Activated naive CD4-positive, alpha-beta T cell treated with anti-CD3 and anti-CD28 coated beads for 36 hours (primary cell): ENCODE results near the gene PLEKHG4B. TPM values are rescaled to one million over a fixed set of nuclear protein-coding genes. Genes with fewer than 3 reads are reported as not detected.

Experiments
- CTCF ChIA-PET: fragments of 350-600 bp; sonication (Branson Sonifier 250); formaldehyde crosslinking; loops from one replicate; lab custom pipeline; 2021; ENCODE audit warnings: antibody characterized with exemption; lab: Charles Lee
- DNase-seq: peaks from one replicate; pipeline ENCODE4 v3.0.0-alpha.2; 2020
- H3K27ac Mint-ChIP-seq: one replicate; pipeline ENCODE4 v1.8.0; 2021; ENCODE audit warnings: mild to moderate bottlenecking, mixed read lengths
- H3K27me3 Mint-ChIP-seq: one replicate; pipeline ENCODE4 v1.8.0; 2021; ENCODE audit warnings: low read depth, mixed read lengths
- H3K36me3 Mint-ChIP-seq: one replicate; pipeline ENCODE4 v1.8.0; 2021; ENCODE audit warnings: low read depth, mixed read lengths
- H3K4me1 Mint-ChIP-seq: one replicate; pipeline ENCODE4 v1.8.0; 2021; ENCODE audit warnings: low read depth, mixed read lengths
- H3K4me3 Mint-ChIP-seq: one replicate; pipeline ENCODE4 v1.8.0; 2021; ENCODE audit warnings: mild to moderate bottlenecking, moderate library complexity, mixed read lengths
- H3K9me3 Mint-ChIP-seq: one replicate; pipeline ENCODE4 v1.8.0; 2021; ENCODE audit warnings: mixed read lengths
- intact Hi-C: fragments of 100-400 bp; cut with micrococcal nuclease; formaldehyde crosslinking; loops from one replicate; pipeline ENCODE4 v1.15.1; 2023
- total RNA-seq, 2 experiments: library from RNA; stranded (reverse); gene quantifications; one replicate each; pipeline ENCODE4 v1.2.3, GENCODE V29; 2021

The PLEKHG4B gene
- total RNA-seq, 2 experiments from 2014 or later = not detected

DNA sequence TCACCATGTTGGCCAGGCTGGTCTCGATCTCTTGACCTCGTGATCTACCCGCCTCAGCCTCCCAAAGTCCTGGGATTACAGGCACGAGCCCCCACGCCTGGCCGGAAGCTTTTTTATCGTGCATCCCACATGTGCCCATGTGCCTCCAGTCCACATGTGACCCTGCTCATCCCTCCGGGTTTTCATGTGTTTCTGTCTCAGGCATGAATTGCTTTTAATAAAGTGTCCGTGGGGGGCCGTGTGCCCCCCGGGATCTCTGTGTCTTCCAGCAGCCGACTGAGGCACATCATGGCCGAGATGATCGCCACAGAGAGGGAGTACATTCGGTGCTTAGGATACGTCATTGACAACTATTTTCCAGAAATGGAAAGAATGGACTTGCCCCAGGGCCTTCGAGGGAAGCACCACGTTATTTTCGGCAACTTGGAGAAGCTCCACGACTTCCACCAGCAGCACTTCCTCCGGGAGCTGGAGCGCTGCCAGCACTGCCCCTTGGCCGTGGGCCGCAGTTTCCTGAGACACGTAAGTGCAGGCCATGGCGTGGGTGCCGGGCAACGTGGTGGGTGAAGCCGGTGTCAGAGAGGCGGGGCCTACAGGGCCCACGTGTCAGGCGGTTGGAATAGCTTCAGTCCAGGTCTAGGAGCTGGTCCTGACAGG lies 77.2 kb downstream of the PLEKHG4B start:
- intact Hi-C loops = no loop called here
- H3K36me3 Mint-ChIP-seq = no peaks in the 10 kb centered on the region
- no peaks in the 10 kb centered on the region for H3K27me3 Mint-ChIP-seq
- H3K27ac Mint-ChIP-seq = no peak overlapping the region
- no peaks in the 10 kb centered on the region for H3K9me3 Mint-ChIP-seq
- no peak for DNase-seq
- no peaks in the 10 kb centered on the region for H3K4me1 Mint-ChIP-seq
- CTCF ChIA-PET = no interaction called here
- H3K4me3 Mint-ChIP-seq = no peak overlapping the region

GRCh38 chr5:169728-170094 lies 77.7 kb downstream of the PLEKHG4B start:
- intact Hi-C loops = no loop called here
- no peak for DNase-seq
- CTCF ChIA-PET = no interaction called here
- H3K36me3 Mint-ChIP-seq = no peaks in the 10 kb centered on the region
- no peaks in the 10 kb centered on the region for H3K27me3 Mint-ChIP-seq
- no peaks in the 10 kb centered on the region for H3K9me3 Mint-ChIP-seq
- no peak overlapping the region for H3K4me3 Mint-ChIP-seq
- H3K4me1 Mint-ChIP-seq = no peaks in the 10 kb centered on the region
- no peak overlapping the region for H3K27ac Mint-ChIP-seq

DNA sequence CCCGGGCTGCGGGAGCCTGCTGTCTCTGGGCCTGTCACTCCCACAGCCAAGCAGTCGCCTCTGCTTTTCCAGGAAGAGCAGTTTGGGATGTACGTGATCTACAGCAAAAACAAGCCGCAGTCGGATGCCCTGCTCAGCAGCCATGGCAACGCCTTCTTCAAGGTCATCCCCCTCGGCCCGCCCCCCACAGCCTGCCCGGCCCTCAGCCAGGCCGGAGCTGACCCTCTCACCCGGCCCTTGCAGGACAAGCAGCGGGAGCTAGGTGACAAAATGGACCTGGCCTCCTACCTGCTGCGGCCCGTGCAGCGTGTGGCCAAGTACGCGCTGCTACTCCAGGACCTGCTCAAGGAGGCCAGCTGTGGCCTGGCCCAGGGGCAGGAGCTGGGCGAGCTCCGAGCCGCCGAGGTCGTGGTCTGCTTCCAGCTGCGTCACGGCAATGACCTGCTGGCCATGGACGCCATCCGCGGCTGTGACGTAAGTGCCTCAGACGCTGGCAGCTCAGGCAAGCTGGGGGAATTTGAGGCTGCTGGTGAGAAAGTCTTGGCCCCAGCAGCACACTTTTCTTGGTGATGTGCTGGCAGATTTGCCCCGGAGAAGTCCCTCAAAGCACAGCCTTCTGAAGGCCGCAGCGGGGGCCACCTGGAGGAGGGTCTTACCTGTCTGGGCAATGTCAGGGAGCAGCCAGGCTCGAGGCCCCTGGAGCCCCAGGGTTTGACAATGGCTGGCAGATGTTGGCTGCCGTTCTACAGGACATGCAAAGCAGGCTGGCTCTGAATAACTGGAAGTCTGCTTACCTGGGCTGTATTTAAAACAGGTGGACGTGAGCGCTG lies 79.2 kb downstream of the PLEKHG4B start:
- Mint-ChIP-seq H3K9me3 (no peaks in the 10 kb centered on the region), H3K36me3 (no peaks in the 10 kb centered on the region), H3K4me3 (no peak overlapping the region), H3K27me3 (no peaks in the 10 kb centered on the region), H3K4me1 (no peaks in the 10 kb centered on the region), H3K27ac (no peak overlapping the region)
- DNase-seq = no peak
- intact Hi-C loops = no loop called here
- CTCF ChIA-PET = no interaction called here

GRCh38 chr5:171801-172331 lies 79.9 kb downstream of the PLEKHG4B start:
- intact Hi-C loops = no loop called here
- Mint-ChIP-seq H3K4me3 (no peak overlapping the region), H3K36me3 (no peaks in the 10 kb centered on the region), H3K27me3 (no peaks in the 10 kb centered on the region), H3K27ac (no peak overlapping the region), H3K9me3 (no peaks in the 10 kb centered on the region), H3K4me1 (no peaks in the 10 kb centered on the region)
- CTCF ChIA-PET = no interaction called here
- DNase-seq = no peak

DNA sequence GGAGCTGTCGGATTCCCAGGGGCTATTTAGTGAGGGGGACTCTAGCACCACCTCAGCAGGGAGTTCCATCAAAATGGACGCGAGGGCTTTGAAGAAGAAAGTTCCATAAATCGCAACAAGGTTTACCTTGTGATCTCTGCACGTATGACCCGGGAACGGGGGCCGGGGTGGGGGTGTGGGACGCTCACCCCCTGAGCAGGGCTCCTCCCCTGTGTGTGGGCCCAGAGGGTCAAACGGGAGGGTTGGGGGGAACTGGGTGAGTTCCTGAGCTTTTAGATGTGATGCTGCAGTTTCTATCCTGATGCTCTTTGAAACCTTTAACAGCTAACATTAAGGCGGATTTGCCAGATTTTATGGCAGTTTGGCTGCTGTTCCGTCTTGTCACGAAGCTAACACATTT lies 80.5 kb downstream of the PLEKHG4B start:
- Mint-ChIP-seq H3K27me3 (no peaks in the 10 kb centered on the region), H3K36me3 (no peaks in the 10 kb centered on the region), H3K9me3 (no peaks in the 10 kb centered on the region), H3K4me3 (no peak overlapping the region), H3K27ac (no peak overlapping the region), H3K4me1 (no peaks in the 10 kb centered on the region)
- CTCF ChIA-PET = no interaction called here
- intact Hi-C loops = no loop called here
- no peak for DNase-seq

DNA sequence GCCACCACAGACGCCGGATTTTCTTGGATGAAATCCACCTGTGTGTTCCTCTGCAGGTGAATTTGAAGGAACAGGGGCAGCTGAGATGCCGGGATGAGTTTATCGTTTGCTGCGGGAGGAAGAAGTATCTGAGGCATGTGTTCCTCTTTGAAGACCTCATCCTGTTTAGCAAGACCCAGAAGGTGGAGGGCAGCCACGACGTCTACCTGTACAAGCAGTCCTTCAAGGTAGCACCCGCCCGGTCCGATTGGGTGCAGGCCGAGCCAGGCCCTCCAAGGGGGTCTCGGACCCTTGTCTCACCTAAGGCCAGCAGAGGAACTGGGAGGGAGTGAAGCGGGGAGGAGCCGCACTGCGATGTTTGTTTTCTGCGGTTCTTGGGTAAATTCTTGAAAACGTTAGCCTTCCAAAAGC lies 80.9 kb downstream of the PLEKHG4B start:
- Mint-ChIP-seq H3K9me3 (no peaks in the 10 kb centered on the region), H3K27me3 (no peaks in the 10 kb centered on the region), H3K27ac (no peak overlapping the region), H3K4me1 (no peaks in the 10 kb centered on the region), H3K36me3 (no peaks in the 10 kb centered on the region), H3K4me3 (no peak overlapping the region)
- DNase-seq = no peak
- intact Hi-C loops = no loop called here
- CTCF ChIA-PET = no interaction called here

GRCh38 chr5:173392-174290 lies 81.7 kb downstream of the PLEKHG4B start:
- H3K4me1 Mint-ChIP-seq = no peaks in the 10 kb centered on the region
- no peaks in the 10 kb centered on the region for H3K36me3 Mint-ChIP-seq
- intact Hi-C loops = no loop called here
- H3K27ac Mint-ChIP-seq = no peak overlapping the region
- no peak overlapping the region for H3K4me3 Mint-ChIP-seq
- no peaks in the 10 kb centered on the region for H3K9me3 Mint-ChIP-seq
- no peaks in the 10 kb centered on the region for H3K27me3 Mint-ChIP-seq
- DNase-seq = no peak
- CTCF ChIA-PET = no interaction called here

GRCh38 chr5:174291-174600 lies 82.3 kb downstream of the PLEKHG4B start:
- no peaks in the 10 kb centered on the region for H3K27me3 Mint-ChIP-seq
- no peak overlapping the region for H3K27ac Mint-ChIP-seq
- H3K9me3 Mint-ChIP-seq = no peaks in the 10 kb centered on the region
- intact Hi-C loops = no loop called here
- H3K36me3 Mint-ChIP-seq = no peaks in the 10 kb centered on the region
- no peaks in the 10 kb centered on the region for H3K4me1 Mint-ChIP-seq
- CTCF ChIA-PET = no interaction called here
- H3K4me3 Mint-ChIP-seq = no peak overlapping the region
- no peak for DNase-seq

GRCh38 chr5:174876-175465 lies 83.0 kb downstream of the PLEKHG4B start:
- no peak overlapping the region for H3K4me3 Mint-ChIP-seq
- CTCF ChIA-PET = interaction anchor here (0.8 kb wide), 1 partner anchor 31 kb away, joined by 3 read pairs; no protein-coding TSS in a partner anchor
- no peaks in the 10 kb centered on the region for H3K9me3 Mint-ChIP-seq
- no peaks in the 10 kb centered on the region for H3K4me1 Mint-ChIP-seq
- DNase-seq = no peak
- H3K36me3 Mint-ChIP-seq = no peaks in the 10 kb centered on the region
- H3K27me3 Mint-ChIP-seq = peaks cover 3% of the 10 kb centered on the region
- intact Hi-C loops = no loop called here
- H3K27ac Mint-ChIP-seq = no peak overlapping the region

DNA sequence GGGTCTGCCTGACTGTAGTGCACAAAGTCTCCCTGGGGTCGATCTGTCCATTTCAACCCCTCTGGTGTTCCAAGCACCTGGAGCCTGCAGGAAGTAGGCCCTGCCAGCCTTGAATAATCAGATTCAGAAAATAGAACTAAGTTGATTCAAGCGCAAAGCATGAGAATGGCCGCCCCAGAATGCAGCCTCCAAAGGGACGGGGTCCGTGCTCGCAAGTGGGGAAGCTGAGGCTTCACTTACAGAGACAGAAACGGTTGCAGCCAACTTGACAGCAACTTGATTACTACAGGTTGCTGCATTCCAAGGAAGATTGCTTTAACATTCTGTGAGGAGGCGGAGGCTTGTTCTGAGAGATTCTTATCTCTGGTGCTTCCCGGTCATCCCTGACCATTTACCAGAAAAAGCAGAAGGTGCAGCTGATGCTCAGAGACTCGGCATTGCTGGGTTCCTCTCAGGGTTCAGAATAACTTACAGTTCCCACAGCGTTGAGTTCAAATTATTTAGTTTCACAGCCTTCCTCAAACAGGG lies 84.4 kb downstream of the PLEKHG4B start:
- intact Hi-C loops = no loop called here
- H3K27ac Mint-ChIP-seq = no peak overlapping the region
- H3K27me3 Mint-ChIP-seq = peaks cover 3% of the 10 kb centered on the region
- H3K4me3 Mint-ChIP-seq = no peak overlapping the region
- H3K9me3 Mint-ChIP-seq = no peaks in the 10 kb centered on the region
- H3K4me1 Mint-ChIP-seq = no peaks in the 10 kb centered on the region
- CTCF ChIA-PET = no interaction called here
- no peaks in the 10 kb centered on the region for H3K36me3 Mint-ChIP-seq
- no peak for DNase-seq

DNA sequence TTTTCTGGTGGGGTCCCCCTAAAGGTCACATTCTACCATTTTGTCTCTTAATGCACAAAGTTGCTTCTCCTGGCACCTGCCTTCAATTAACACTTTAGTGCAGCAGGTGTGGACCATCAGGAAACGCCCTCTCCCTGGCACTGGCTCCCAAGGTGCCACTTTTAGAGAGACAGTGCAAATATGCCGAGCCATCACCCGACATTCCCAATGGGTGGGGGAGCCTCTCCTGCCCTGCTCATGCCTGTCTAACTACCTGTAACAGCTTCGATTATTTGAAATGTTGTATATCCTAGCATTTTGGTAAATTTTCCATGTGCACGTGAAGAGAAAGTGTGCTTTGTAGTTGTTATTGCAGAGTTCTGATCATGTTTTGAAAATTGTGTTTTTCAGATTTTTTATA lies 86.1 kb downstream of the PLEKHG4B start:
- no peak overlapping the region for H3K4me3 Mint-ChIP-seq
- DNase-seq = no peak
- H3K9me3 Mint-ChIP-seq = no peaks in the 10 kb centered on the region
- intact Hi-C loops = no loop called here
- H3K27ac Mint-ChIP-seq = no peak overlapping the region
- H3K27me3 Mint-ChIP-seq = peaks cover 3% of the 10 kb centered on the region
- CTCF ChIA-PET = no interaction called here
- H3K4me1 Mint-ChIP-seq = no peaks in the 10 kb centered on the region
- H3K36me3 Mint-ChIP-seq = no peaks in the 10 kb centered on the region

GRCh38 chr5:179401-179800 lies 87.4 kb downstream of the PLEKHG4B start:
- Mint-ChIP-seq H3K36me3 (no peaks in the 10 kb centered on the region), H3K4me1 (no peaks in the 10 kb centered on the region), H3K9me3 (no peaks in the 10 kb centered on the region), H3K4me3 (no peak overlapping the region), H3K27me3 (peaks cover 3% of the 10 kb centered on the region), H3K27ac (no peak overlapping the region)
- intact Hi-C loops = no loop called here
- DNase-seq = no peak
- CTCF ChIA-PET = no interaction called here
